CD4-positive, alpha-beta T cell treated with Interleukin-4 for 4 hours (primary cell): ENCODE data around the gene RP2.

ENCODE experiments used
- DNase-seq: peaks from one replicate; pipeline ENCODE4 v3.0.0-alpha.2; 2020

RP2 gene

DNA sequence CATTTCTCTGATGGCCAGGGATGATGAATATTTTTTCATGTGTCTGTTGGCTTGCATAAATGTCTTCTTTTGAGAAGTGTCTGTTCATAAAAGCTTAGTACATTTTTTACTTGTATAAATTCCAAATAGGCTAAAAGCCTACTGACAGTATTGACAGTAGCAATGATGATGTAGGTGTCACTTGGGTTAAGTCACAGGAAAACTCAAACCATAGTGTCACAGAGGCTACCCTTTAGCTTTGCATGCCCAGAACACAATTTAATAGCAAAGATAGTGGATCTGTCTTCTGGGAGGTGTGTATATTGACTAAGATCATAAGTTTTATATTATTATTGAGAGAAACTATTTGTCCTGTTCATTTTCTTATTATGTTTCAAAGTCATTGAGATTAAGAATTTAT, 8.1 kb downstream of the RP2 start:
- DNase-seq, result no peak

GRCh38 chrX:46849933-46850332, 13.1 kb downstream of the RP2 start:
- DNase-seq, result no peak

DNA sequence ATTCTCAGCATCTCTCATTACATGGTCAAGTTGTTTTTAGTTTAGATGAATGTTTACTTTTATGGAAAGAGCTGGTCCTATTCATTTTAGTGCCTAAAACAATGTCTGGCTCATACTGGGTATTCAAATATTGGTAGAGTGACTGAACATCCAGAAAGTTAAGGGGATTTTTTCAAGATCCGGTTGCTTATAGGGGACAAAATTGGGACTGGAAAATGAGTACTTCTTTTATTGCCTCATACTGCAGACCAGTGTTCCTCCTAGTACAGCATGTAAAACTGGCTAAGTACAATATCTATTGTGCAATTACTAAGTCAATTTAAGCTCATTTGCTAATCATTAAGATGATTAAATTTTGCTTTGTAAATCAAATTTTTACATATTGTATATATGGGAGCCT, 13.9 kb downstream of the RP2 start:
- no peak for DNase-seq

GRCh38 chrX:46856483-46856882, 19.6 kb downstream of the RP2 start:
- no peak for DNase-seq

GRCh38 chrX:46860557-46860956, 23.7 kb downstream of the RP2 start:
- no peak for DNase-seq

- DNase-seq, result no peak
Observed at GRCh38 chrX:46863072-46863471, 26.2 kb downstream of the RP2 start.

GRCh38 chrX:46864606-46865005, 27.8 kb downstream of the RP2 start:
- DNase-seq, result no peak

DNA sequence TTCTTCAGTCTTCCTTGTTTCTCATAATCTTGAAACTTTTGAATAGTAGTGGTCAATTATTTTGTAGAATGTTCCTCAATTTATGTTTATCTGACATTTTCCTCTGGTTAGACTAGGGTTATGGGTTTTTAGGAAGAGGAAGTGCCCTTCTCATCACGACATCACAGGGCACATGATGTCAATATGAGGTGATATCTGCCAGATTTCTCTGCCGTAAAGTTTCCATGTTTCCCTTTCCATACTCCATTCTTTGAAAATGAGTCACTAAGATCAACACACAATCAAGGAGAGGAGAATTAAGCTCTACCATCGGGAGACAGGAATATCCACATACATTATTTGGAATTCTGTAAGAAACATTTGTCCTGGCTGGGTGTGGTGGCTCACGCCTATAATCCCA, 28.4 kb downstream of the RP2 start:
- no peak for DNase-seq

DNA sequence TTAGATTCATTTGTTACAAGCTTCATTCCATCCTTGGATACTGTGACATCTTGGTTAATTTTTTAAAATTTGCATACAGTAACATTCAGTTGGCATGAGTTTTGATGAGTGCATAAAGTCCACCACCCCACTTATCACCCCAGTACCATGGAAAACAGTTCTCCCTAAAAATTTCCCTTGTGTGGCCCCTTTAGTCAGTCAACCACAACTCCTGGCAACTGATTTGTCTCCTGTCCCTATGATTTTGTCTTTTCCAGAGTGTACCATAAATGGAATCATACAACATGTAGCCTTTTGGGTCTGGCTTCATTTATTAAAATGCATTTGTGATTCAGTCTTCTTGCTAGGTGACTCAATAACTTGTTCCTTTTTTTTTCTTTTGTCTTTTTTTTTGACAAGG, 29.9 kb downstream of the RP2 start:
- no peak for DNase-seq

DNA sequence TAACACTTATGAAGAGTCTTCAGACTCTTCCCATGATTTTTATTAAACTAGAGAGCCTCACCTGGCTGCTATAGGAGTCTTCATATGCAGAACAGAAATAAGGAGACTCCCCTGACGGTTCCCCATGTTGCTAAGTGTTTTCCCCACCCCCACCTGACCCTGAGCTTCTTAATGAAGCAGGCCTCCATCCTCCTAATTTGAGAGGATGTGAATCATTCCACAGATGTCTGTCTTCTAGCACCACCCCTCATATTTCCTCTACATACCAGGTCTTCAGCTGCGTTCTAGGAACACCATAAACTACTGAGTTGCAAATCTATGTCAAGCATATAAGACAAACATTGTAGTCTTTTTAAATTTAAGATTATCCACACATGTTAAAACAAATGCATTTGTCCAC, 36.9 kb downstream of the RP2 start:
- DNase-seq, result no peak

DNA sequence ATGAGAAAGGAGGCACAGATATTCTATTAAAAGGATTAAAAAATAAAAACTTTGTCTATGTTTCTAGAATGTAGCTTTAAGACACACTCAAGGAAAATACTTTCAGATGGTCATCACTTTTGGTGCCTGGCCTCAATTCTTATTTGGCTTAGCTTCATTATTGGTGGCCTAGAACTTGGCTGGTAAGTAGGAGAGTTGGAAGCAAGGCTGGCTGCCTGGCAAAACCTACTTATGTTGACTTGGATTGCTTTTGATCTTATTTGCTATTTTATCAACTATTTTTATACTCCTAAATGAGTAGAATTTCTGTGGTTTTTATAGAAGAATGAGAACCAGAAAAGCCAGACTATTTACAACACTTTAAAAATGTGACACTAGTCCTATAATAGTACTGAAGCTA, 40.1 kb downstream of the RP2 start:
- no peak for DNase-seq

DNA sequence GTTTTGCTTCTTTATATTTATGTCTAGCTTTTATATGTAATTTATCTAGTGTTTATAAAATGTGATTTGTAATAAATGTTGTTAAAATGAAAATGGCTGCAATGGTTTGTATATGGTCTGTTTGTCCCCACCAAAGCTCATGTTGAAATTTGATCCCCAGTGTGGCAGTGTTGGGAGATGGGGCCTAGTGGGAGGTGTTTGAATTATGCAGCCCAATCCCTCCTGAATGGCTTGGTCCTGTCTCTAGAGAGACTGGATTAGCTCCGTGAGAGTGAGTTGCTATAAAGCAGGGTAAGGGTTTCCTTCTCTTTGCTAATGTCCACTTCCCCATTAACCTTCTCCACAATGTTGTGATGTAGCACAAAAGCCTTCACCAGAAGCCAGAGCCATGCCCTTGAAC, 45.4 kb downstream of the RP2 start:
- no peak for DNase-seq

DNA sequence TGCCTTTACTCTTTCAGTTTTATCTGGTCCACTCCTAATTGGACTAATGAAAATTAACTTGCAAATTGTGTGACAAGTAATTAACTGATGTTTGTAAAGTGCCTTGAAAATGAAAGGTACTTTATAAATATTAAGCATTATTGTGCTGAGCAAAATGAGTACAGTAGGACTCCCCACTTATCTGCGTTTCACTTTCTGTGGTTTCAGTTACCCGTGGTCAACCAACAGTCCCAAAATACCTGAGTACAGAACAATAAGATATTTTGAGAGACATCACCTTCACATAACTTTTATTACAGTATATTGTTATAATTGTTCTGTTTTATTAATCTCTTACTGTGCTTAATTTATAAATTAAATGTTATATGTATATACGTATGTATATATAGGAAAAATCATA, 48.0 kb downstream of the RP2 start:
- no peak for DNase-seq

DNA sequence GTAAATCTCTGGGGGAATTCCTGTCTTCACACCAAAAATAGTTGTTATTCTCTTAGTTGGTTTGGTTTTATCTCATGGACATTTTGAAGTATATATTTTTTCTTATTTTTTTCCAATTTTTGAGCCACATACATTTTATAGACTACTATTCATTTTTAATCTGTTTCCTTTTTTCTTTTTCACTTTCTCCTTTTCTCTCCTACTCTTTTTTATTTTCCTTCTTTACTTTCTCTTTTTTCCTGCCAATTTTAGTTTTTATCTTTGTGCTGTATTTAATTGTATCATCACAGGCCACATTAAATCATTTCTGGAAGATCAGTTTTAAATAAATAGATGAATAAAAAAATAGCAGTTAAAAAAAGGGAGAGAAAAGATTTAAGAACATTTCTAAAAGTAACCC, 61.4 kb downstream of the RP2 start:
- no peak for DNase-seq

DNA sequence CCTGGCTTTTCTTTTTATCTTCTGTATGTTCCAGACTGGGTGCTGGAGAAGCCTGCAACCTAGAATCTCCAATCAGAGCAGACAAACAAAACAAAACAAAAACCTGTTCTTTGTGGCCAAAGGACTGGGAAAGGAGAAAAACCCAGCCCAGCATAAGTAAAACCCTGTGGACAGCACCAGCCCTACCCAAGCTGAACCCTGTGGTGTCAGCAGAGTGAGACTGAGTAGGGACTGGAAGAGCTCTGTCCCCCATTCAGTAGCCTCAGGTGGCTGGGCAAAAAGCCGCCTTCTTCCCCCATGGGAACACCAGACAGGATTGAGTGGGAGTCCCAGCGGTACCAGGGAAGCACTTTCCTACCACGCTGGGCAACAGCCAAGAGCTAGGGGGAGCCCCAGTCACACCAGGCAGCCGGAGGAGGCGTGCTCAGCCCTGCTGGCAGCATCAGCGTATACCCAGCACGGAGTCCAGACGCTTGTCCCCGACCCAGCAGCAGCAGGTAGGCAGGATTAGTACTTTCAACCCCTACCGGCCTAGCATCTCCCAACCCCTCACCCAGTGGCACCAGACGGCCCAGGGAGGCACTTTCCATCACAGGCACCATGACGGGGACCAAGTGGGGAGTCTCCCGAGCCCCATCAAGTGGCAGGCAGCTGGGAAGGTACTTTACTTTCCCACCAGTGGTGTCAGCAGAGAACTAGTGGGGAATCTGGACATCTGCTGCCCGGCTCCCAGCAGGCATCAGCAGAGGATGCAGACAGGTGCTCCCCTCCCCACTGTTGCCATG, 66.8 kb downstream of the RP2 start:
- peak; percentile 34 for DNase-seq

GRCh38 chrX:46904626-46905025, 67.8 kb downstream of the RP2 start:
- DNase-seq, result no peak

DNA sequence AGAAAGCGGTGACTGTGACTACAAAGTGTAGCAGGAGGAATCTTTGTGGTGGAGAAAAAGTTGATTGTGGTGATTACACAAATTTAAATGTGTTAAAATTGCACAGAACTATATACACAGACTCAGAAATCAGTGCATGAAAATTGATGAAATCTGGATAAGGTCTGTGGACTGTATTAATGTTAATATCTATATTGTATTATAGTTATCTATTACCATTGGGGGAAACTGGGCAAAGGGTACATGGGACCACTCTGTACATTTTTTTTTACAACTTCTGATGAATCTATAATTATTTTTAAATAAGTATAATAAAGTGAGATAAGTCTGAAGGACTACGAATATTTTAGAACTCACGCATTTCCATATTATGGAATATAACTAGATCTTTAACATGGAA, 73.6 kb downstream of the RP2 start:
- DNase-seq, result no peak

GRCh38 chrX:46912098-46912602, 75.3 kb downstream of the RP2 start, which contains the start of gene JADE3:
Gene JADE3 (plus strand): TSS chrX:46912421. CDS start chrX:46984895, 72,474 bp downstream.
- DNase-seq, result peak; percentile 6

- no peak for DNase-seq
Observed at GRCh38 chrX:46912603-46913491, 76.0 kb downstream of the RP2 start.

- DNase-seq, result no peak
Observed at GRCh38 chrX:46913667-46914066, 76.8 kb downstream of the RP2 start.

GRCh38 chrX:46916273-46916672, 79.4 kb downstream of the RP2 start:
- no peak for DNase-seq

DNA sequence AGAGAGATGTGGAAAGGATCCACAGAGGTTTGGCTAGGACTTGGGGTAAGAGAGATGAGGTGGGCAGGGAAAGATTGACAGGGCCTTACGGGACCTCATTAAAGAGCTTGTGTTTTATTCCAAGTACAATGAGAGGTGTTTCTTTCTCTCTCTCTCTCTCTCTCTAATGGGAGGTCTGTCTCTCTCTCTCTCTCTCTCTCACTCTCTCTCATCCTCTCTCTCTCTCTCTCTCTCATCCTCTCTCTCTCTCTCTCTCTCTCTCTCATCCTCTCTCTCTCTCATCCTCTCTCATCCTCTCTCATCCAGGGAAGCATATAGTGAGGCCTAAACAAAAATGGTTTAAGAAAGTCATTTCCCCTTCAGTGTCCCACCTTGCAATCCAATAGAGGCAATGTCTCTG, 80.8 kb downstream of the RP2 start:
- no peak for DNase-seq

DNA sequence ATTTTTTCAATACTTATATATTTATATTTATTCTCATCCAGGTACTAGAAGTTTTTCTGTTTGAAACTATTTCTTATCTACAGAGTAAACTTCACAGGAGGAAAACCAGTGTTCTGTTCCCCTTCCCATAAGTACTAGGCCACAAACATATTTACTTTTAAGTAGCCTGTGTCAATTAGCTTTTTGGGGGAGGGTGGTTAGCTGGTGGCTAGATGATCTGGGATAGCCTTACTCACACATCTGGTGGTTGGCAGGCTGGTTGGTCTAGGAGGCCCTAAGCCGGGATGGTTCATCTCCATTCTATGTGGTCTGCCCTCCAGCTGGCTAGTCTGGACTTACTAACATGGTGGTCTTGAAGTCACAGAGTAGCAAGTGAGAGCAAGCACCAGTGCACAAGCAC, 81.6 kb downstream of the RP2 start:
- DNase-seq, result no peak

DNA sequence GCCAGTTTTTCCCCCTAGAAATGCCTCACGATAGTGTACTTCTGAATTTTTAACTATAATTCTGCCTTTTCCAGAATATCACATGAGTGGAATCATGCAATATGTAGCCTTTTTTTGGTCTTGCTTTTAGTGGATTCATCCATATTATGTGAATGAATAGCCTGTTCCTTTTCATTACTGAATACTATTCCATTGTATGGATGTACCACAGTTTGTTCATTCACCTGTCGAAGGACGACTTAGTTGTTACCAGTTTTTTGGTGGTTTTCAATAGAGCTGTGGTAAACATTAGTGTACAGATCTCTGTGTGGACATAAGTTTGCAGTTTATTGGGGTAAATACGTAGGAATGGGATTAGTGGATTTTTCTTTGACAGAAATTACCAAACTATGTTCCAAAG, 83.4 kb downstream of the RP2 start:
- no peak for DNase-seq
